Common myeloid progenitor, CD34-positive (primary cell): Measurements from ENCODE around the gene PSMD8.

ENCODE experiments used
- CTCF ChIA-PET: fragments of 350-600 bp; sonication (Branson Sonifier 250); formaldehyde crosslinking; loops from one replicate; lab custom pipeline; 2021; ENCODE audit warnings: antibody characterized with exemption; lab: Charles Lee
- POLR2A ChIA-PET: fragments of 350-600 bp; sonication (Branson Sonifier 250); formaldehyde crosslinking; loops from one replicate; lab custom pipeline; 2021; ENCODE audit warnings: antibody characterized with exemption; lab: Charles Lee
- DNase-seq, 3 donors: peaks; one replicate each; pipeline versions ENCODE4 v3.0.0 to v3.0.0-alpha.2; 2013
- H3K27ac ChIP-seq, 2 experiments: 1 replicate in 1 of 2; 2 replicates in 1 of 2; pipeline ENCODE4 v1.7.0; 2013; ENCODE audit warnings: inconsistent platforms in 2 of 2, low read length in 2 of 2, mild to moderate bottlenecking in 2 of 2, low read depth in 1 of 2, moderate library complexity in 1 of 2; ENCODE audit not compliant: severe bottlenecking in 2 of 2, insufficient read depth in 1 of 2, poor library complexity in 1 of 2
- H3K27me3 ChIP-seq, 5 experiments: replicated peaks in 2 of 5; 1 replicate in 3 of 5; 2 replicates in 2 of 5; pipeline versions ENCODE4 v1.6.1 to v1.7.0; 2013; ENCODE audit warnings: low read length in 4 of 5, mild to moderate bottlenecking in 2 of 5, moderate library complexity in 2 of 5, inconsistent platforms in 1 of 5; ENCODE audit not compliant: insufficient read depth in 5 of 5, control insufficient read depth in 4 of 5
- H3K36me3 ChIP-seq, 4 experiments: 1 replicate in 2 of 4; 2 replicates in 2 of 4; pipeline versions ENCODE4 v1.6.1 to v1.7.0; 2013; ENCODE audit warnings: low read length in 3 of 4, control low read depth in 1 of 4, mild to moderate bottlenecking in 1 of 4; ENCODE audit not compliant: control insufficient read depth in 4 of 4, insufficient read depth in 4 of 4
- H3K4me1 ChIP-seq, 4 experiments: 1 replicate in 3 of 4; 2 replicates in 1 of 4; pipeline versions ENCODE4 v1.6.1 to v1.7.1; 2013; ENCODE audit warnings: low read length in 3 of 4, mild to moderate bottlenecking in 3 of 4, control low read depth in 1 of 4, inconsistent platforms in 1 of 4, moderate library complexity in 1 of 4; ENCODE audit not compliant: control insufficient read depth in 4 of 4, insufficient read depth in 4 of 4; ENCODE audit errors: control extremely low read depth in 1 of 4
- H3K4me3 ChIP-seq, 7 experiments: 1 replicate in 4 of 7; 2 replicates in 3 of 7; pipeline versions ENCODE4 v1.5.1 to v1.7.0; 2013; ENCODE audit warnings: mild to moderate bottlenecking in 7 of 7, low read length in 6 of 7, moderate library complexity in 6 of 7, inconsistent platforms in 2 of 7, low read depth in 2 of 7, control low read depth in 1 of 7; ENCODE audit not compliant: insufficient read depth in 4 of 7, control insufficient read depth in 1 of 7; ENCODE audit errors: extremely low read depth in 1 of 7
- H3K9me3 ChIP-seq, 5 experiments: 1 replicate in 4 of 5; 2 replicates in 1 of 5; pipeline versions ENCODE4 v1.6.1 to v1.7.1; 2013; ENCODE audit warnings: low read length in 4 of 5, mild to moderate bottlenecking in 2 of 5, inconsistent platforms in 1 of 5, low read depth in 1 of 5, moderate library complexity in 1 of 5; ENCODE audit not compliant: control insufficient read depth in 4 of 5, insufficient read depth in 2 of 5; ENCODE audit errors: control extremely low read depth in 1 of 5
- WGBS: methylation state at CpG from one replicate; pipeline ENCODE4 v1.1.5; 2013; ENCODE audit not compliant: insufficient coverage; 5-methylcytosine and 5-hydroxymethylcytosine counted together

PSMD8 gene

DNA sequence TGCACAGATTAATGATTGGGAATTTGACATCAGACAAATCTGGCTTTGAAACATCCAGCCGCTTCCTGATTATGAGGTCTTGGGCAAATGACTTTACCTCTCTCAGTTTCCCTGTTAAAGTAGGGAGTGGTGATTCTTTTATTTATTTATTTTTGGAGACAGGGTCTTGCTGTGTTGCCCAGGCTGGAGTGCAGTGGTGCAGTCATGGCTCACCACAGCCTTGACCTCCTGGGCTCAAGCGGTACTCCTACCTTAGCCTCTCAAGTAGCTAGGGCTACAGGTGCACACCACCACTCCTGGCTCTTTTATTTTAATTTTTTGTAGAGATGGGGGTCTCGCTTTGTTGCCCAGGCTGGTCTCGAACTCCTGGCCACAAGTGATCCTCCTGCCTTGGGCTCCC is 2.7 kb downstream of the PSMD8 start:
- Histone ChIP-seq H3K4me1 (peaks cover 15 to 23% (median 20%) of the 10 kb centered on the region in 4 experiments), H3K36me3 (peaks cover 14 to 40% (median 30%) of the 10 kb centered on the region in 4 experiments), H3K27me3 (no peaks in the 10 kb centered on the region), H3K9me3 (no peaks in the 10 kb centered on the region), H3K4me3 (no peak overlapping the region), H3K27ac (no peak overlapping the region)
- ChIA-PET POLR2A (interaction anchor here (1.2 kb wide), 1 partner anchor 10 kb away, joined by 3 read pairs; no protein-coding TSS in a partner anchor), CTCF (interaction anchor here (1.1 to 1.4 kb wide), 2 partner anchors 43 to 143 kb away, joined by 3 read pairs; no protein-coding TSS in a partner anchor)
- 100% methylated on average over 1 of the region's 4 CpGs for WGBS
- DNase-seq = no peak

DNA sequence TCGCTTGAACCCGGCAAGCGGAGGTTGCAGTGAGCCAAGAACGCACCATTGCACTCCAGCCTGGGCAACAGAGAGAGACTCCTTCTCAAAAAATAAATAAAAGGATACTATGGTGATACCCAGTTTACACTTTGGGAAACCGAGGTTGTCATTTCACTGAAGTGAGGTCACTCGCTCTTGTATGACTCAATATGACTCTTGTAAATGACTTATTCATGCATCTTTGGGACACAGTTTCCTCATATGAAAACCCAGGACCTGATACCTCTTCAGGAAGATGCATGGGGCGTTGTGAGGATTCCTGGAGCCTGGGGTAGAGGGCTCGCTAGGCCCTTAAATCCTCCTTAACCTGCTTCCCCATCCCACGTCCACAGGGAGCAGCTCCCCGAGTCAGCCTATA is 4.5 kb downstream of the PSMD8 start:
- 99% methylated on average over 10 of the region's 10 CpGs for WGBS

DNA sequence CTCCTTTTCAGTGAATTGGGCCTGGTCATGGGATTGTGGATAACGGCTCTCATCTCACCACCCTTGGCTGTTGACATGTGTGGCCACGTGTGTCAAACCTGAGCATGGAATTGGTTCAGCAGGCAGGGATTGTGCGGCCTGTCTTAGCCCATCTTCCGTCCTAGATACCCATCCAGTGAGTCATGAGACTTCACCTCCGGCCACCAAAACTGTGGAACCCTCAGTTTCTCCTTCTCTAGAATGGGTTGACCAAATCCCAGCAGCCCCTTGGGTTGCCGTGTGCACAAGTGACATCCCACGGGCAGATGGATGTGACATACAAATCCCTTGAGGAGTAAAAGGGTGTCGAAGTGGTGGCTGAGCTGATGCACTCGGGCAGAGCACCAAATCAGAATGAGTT is 6.8 kb downstream of the PSMD8 start:
- H3K36me3 ChIP-seq = peaks cover 17 to 70% (median 49%) of the 10 kb centered on the region in 4 experiments
- no peak for DNase-seq
- 97% methylated on average over 9 of the region's 9 CpGs for WGBS

More for the DNA sequence above, 4.5 kb downstream of the PSMD8 start:
- Histone ChIP-seq H3K27me3 (peaks cover 0 to 3% (median 0%) of the 10 kb centered on the region in 5 experiments), H3K9me3 (no peaks in the 10 kb centered on the region), H3K4me3 (no peak overlapping the region), H3K27ac (no peak overlapping the region), H3K36me3 (peaks cover 17 to 55% (median 44%) of the 10 kb centered on the region in 4 experiments), H3K4me1 (peaks cover 14 to 20% (median 18%) of the 10 kb centered on the region in 4 experiments)
- POLR2A ChIA-PET = no interaction called here
- DNase-seq = no peak
- CTCF ChIA-PET = interaction anchor here (1.3 kb wide), 1 partner anchor 24 kb away, joined by 4 read pairs; the partner anchor contains the start of gene FAM98C

DNA sequence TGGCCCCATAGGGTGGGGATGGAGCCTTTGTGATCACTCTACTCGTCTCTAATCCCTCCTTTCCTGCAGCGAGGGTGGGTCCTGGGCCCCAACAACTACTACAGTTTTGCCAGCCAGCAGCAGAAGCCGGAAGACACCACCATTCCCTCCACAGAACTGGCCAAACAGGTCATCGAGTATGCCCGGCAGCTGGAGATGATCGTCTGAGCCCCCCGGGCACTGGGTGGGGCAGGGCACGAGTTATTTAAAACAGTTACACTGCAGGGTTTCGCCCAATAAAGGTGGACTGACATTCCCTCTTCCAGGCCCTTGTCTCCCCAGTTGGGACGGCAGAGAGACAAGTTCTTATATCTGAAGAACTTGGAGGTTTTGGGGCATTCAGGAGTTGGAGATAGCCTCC is 8.8 kb downstream of the PSMD8 start:
- no peak for DNase-seq
- Histone ChIP-seq H3K4me1 (peaks cover 0 to 28% (median 19%) of the 10 kb centered on the region in 4 experiments), H3K36me3 (peaks cover 17 to 62% (median 42%) of the 10 kb centered on the region in 4 experiments), H3K27me3 (peaks cover 0 to 40% (median 4%) of the 10 kb centered on the region in 5 experiments), H3K9me3 (no peaks in the 10 kb centered on the region), H3K4me3 (no peak overlapping the region), H3K27ac (no peak overlapping the region)
- ChIA-PET CTCF (interaction anchor here (1.1 kb wide), 1 partner anchor 15 kb away, joined by 3 read pairs; no protein-coding TSS in a partner anchor), POLR2A (no interaction called here)
- 93% methylated on average over 8 of the region's 10 CpGs for WGBS

More for the DNA sequence above, 6.8 kb downstream of the PSMD8 start:
- Histone ChIP-seq H3K4me3 (no peak overlapping the region), H3K9me3 (no peaks in the 10 kb centered on the region), H3K4me1 (peaks cover 0 to 11% (median 7%) of the 10 kb centered on the region in 4 experiments), H3K27ac (no peak overlapping the region), H3K27me3 (peaks cover 0 to 23% (median 0%) of the 10 kb centered on the region in 5 experiments)
- POLR2A ChIA-PET = interaction anchor here (0.6 kb wide), 1 partner anchor 31 kb away, joined by 3 read pairs; no protein-coding TSS in a partner anchor
- CTCF ChIA-PET = interaction anchor here (0.6 to 1.8 kb wide), 3 partner anchors 10 to 147 kb away, joined by 3 to 6 read pairs (median 5); partner anchors contain the start of gene FAM98C

DNA sequence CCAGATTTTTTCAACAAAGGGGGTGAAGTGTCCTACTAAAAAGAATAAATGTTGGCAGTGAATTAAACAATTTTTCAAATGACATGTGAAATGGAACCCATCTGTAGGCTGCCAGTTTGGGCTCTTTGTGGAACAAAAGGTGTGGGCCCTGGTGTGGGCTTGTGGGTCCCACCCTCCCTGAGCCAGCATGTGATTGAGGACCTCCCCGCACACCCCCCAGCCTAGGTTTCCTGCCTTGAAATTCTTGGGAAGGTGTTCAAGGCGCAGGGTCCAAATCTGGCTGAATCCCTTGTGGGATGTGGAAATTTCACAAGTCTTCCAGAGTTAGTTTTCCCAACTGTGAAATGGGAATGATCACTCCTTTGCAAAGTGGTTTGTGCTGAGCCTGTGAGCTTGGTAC is 9.4 kb downstream of the PSMD8 start:
- POLR2A ChIA-PET = no interaction called here
- Histone ChIP-seq H3K4me3 (no peak overlapping the region), H3K4me1 (peaks cover 0 to 32% (median 22%) of the 10 kb centered on the region in 4 experiments), H3K27me3 (peaks cover 0 to 45% (median 4%) of the 10 kb centered on the region in 5 experiments), H3K27ac (no peak overlapping the region), H3K9me3 (no peaks in the 10 kb centered on the region), H3K36me3 (peaks cover 17 to 62% (median 42%) of the 10 kb centered on the region in 4 experiments)
- WGBS = no CpG with 5 or more reads among the region's 2 CpGs
- CTCF ChIA-PET = interaction anchor here (1.1 kb wide), 1 partner anchor 14 kb away, joined by 3 read pairs; no protein-coding TSS in a partner anchor
- no peak for DNase-seq

DNA sequence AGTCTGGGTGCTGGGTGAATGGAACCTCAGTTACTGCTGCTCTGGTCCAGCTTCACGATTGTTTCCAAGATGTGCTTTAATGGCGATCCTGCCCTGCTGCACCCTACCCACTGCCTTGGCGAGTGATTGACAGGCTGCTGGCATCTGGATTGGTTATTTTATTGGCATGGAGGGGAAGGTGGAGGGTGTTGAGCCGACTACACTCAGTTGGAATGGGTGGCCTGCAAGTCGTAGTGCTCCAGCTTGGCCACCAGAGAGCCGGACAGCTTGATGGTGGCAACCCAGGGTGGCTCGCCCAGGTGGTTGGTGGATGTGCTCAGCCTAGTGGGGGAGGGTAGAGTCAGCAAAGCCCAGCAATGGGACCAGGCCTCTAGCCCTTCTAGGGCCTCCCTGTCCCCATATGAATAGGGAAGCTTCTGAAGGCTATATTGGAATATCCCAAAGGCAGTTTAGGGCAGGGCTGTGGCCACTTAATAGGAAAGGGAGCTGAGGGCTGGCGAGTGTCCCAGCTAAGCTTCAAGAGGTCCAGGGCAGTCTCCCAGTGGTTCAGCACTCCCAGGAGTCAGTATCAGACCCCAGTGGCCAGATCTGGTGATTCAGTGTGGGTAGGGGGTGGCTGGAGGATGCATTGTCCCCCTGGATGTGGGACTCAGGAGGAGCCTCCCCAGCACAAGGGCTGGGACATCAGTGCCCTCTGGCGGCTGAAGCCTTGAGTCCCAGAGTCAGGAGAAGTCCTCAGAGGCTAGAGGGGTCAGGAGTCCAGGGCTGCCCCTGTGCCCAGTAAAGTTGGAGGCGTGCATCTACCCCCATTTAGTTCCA is 10.0 kb downstream of the PSMD8 start:
- peaks cover 0 to 52% (median 4%) of the 10 kb centered on the region in 5 experiments for H3K27me3 ChIP-seq
- peaks cover 0 to 39% (median 24%) of the 10 kb centered on the region in 4 experiments for H3K4me1 ChIP-seq
- H3K36me3 ChIP-seq = peaks cover 14 to 55% (median 36%) of the 10 kb centered on the region in 4 experiments
- H3K4me3 ChIP-seq = no peak overlapping the region
- WGBS = 97% methylated on average over 8 of the region's 10 CpGs
- POLR2A ChIA-PET = no interaction called here
- CTCF ChIA-PET = interaction anchor here (0.8 to 1.1 kb wide), 2 partner anchors 14 to 131 kb away, joined by 3 read pairs; no protein-coding TSS in a partner anchor
- no peaks in the 10 kb centered on the region for H3K9me3 ChIP-seq
- no peak for DNase-seq
- no peak overlapping the region for H3K27ac ChIP-seq
